HCT116 (cell line): ENCODE data around the gene SLC9A2. TPM values are rescaled to one million over a fixed set of nuclear protein-coding genes. Genes with fewer than 3 reads are reported as not detected.

Source experiments
- ATAC-seq: fragments of 200-7000 bp; cut with Tn5 transposase; 2 replicates; pipeline ENCODE4 v1.9.1; 2020; ENCODE audit warnings: mild to moderate bottlenecking, moderate library complexity
- BruUV-seq: library from RNA; stranded (reverse); fragments of 400-500 nt; replicated peaks from 2 replicates; lab custom pipeline; 2021; lab: Mats Ljungman, UMichigan
- CTCF ChIA-PET: fragments of 300-600 bp; sonication (Branson Sonifier 250); formaldehyde crosslinking; loops from one replicate; lab custom pipeline; 2021; ENCODE audit warnings: antibody characterized with exemption; lab: Charles Lee
- POLR2A ChIA-PET: fragments of 300-600, 350-600 bp; sonication (Branson Sonifier 250); formaldehyde crosslinking; loops from one replicate; lab custom pipeline; 2021; ENCODE audit warnings: antibody characterized with exemption; lab: Charles Lee
- RAD21 ChIA-PET, 2 experiments: fragments of 300-600 bp; sonication (Branson Sonifier 250); formaldehyde crosslinking; loops; one replicate each; lab custom pipeline; 2023; ENCODE audit warnings: low total read pairs in 2 of 2; ENCODE audit not compliant: uncharacterized antibody in 2 of 2, unreplicated experiment in 2 of 2, low non-redundant PET in 1 of 2; lab: Charles Lee
- DNase-seq: peaks from one replicate; pipeline ENCODE4 v3.0.0-alpha.2; 2010; ENCODE audit warnings: low read depth, low spot score
- H2AFZ ChIP-seq: fragments of 200-600 bp; shearing (Covaris generic), sonication (generic); 2 replicates; pipeline ENCODE4 v1.6.1; 2017; ENCODE audit warnings: low read depth, mixed run types, mixed read lengths, antibody characterized with exemption, low read length; ENCODE audit not compliant: poor library complexity, severe bottlenecking
- H3K27ac ChIP-seq: 2 replicates; pipeline ENCODE4 v1.5.1; 2012; ENCODE audit warnings: low read depth, low read length
- H3K27me3 ChIP-seq: fragments of 200-600 bp; sonication (generic); 2 replicates; pipeline ENCODE4 v1.6.1; 2016; ENCODE audit warnings: mixed run types, low read length, mixed read lengths; ENCODE audit not compliant: insufficient read depth
- H3K36me3 ChIP-seq, 2 experiments: fragments of 200-500 bp in 1 of 2; fragments of 200-600 bp in 1 of 2; sonication (Bioruptor generic) in 1 of 2; sonication (generic) in 1 of 2; 2 replicates each; pipeline versions ENCODE4 v1.5.1 to v1.6.1; 2014 to 2016; ENCODE audit warnings: low read length in 2 of 2, inconsistent platforms in 1 of 2, mixed read lengths in 1 of 2, mixed run types in 1 of 2; ENCODE audit not compliant: insufficient read depth in 2 of 2, control insufficient read depth in 1 of 2
- H3K4me1 ChIP-seq, 2 experiments: fragments of 200-600 bp in 1 of 2; sonication (generic) in 1 of 2; 2 replicates each; pipeline versions ENCODE4 v1.5.1 to v1.6.1; 2012 to 2017; ENCODE audit warnings: low read length in 2 of 2, inconsistent platforms in 1 of 2, mild to moderate bottlenecking in 1 of 2, mixed read lengths in 1 of 2, mixed run types in 1 of 2, moderate library complexity in 1 of 2; ENCODE audit not compliant: insufficient read depth in 2 of 2, control insufficient read depth in 1 of 2
- H3K4me2 ChIP-seq: fragments of 200-600 bp; sonication (generic); 2 replicates; pipeline ENCODE4 v1.6.1; 2017; ENCODE audit warnings: mixed run types, low read length, mixed read lengths
- H3K4me3 ChIP-seq, 2 experiments: fragments of 200-600 bp in 1 of 2; sonication (generic) in 1 of 2; replicated peaks in 1 of 2; 2 replicates each; pipeline ENCODE4 v1.5.1; 2011 to 2016; ENCODE audit warnings: low read length in 2 of 2, control low read depth in 1 of 2, low read depth in 1 of 2, mild to moderate bottlenecking in 1 of 2, mixed read lengths in 1 of 2, mixed run types in 1 of 2
- H3K79me2 ChIP-seq: fragments of 200-600 bp; sonication (generic); 2 replicates; pipeline ENCODE4 v1.6.1; 2017; ENCODE audit warnings: mild to moderate bottlenecking, mixed run types, low read length, moderate library complexity, mixed read lengths; ENCODE audit not compliant: insufficient read depth
- H3K9ac ChIP-seq: fragments of 200-600 bp; sonication (generic); 2 replicates; pipeline ENCODE4 v1.6.1; 2016; ENCODE audit warnings: low read length, mixed read lengths
- H3K9me2 ChIP-seq: fragments of 200-600 bp; sonication (generic), shearing (Covaris generic); 2 replicates; pipeline ENCODE4 v1.6.1; 2017; ENCODE audit warnings: mixed run types, mild to moderate bottlenecking, moderate library complexity; ENCODE audit not compliant: insufficient read depth
- H3K9me3 ChIP-seq, 2 experiments: fragments of 200-500 bp in 1 of 2; fragments of 200-600 bp in 1 of 2; sonication (Bioruptor generic) in 1 of 2; sonication (generic) in 1 of 2; 2 replicates each; pipeline ENCODE4 v1.6.1; 2014 to 2017; ENCODE audit warnings: low read length in 2 of 2, mixed read lengths in 2 of 2, inconsistent platforms in 1 of 2, low read depth in 1 of 2, mild to moderate bottlenecking in 1 of 2, mixed run types in 1 of 2, moderate library complexity in 1 of 2; ENCODE audit not compliant: control insufficient read depth in 1 of 2, insufficient read depth in 1 of 2
- H4K20me1 ChIP-seq: fragments of 200-600 bp; sonication (generic), shearing (Covaris generic); 2 replicates; pipeline ENCODE4 v1.6.1; 2017; ENCODE audit warnings: mixed run types, mild to moderate bottlenecking, moderate library complexity; ENCODE audit not compliant: insufficient read depth
- CBX3 ChIP-seq: IDR thresholded peaks from 2 replicates; pipeline ENCODE4 v1.6.1; 2012; ENCODE audit warnings: low read depth
- CEBPB ChIP-seq: IDR thresholded peaks from 2 replicates; pipeline ENCODE4 v1.6.1; 2012; ENCODE audit warnings: low read depth
- EGR1 ChIP-seq: IDR thresholded peaks from 2 replicates; pipeline ENCODE4 v1.6.1; 2012; ENCODE audit warnings: low read depth
- ELF1 ChIP-seq: IDR thresholded peaks from 2 replicates; pipeline ENCODE4 v1.6.1; 2012; ENCODE audit warnings: low read depth, borderline replicate concordance
- EZH2 ChIP-seq: fragments of 200-600 bp; sonication (generic); IDR thresholded peaks from 2 replicates; pipeline ENCODE4 v1.6.1; 2017; ENCODE audit warnings: antibody characterized with exemption, mixed run types
- EZH2phosphoT487 ChIP-seq: fragments of 200-600 bp; IDR thresholded peaks from 2 replicates; pipeline ENCODE4 v1.6.1; 2018; ENCODE audit warnings: antibody characterized with exemption, borderline replicate concordance
- FOSL1 ChIP-seq: IDR thresholded peaks from 2 replicates; pipeline ENCODE4 v1.6.1; 2012; ENCODE audit warnings: low read depth
- JUND ChIP-seq: IDR thresholded peaks from 2 replicates; pipeline ENCODE4 v1.6.1; 2012
- POLR2A ChIP-seq: IDR thresholded peaks from 2 replicates; pipeline ENCODE4 v1.7.0; 2011; ENCODE audit warnings: borderline replicate concordance; ENCODE audit not compliant: insufficient read depth, insufficient read length; ENCODE audit errors: extremely low read depth
- POLR2AphosphoS5 ChIP-seq: IDR thresholded peaks from 2 replicates; pipeline ENCODE4 v1.6.1; 2011; ENCODE audit warnings: mild to moderate bottlenecking, low read depth, low read length, moderate library complexity
- SIN3A ChIP-seq: IDR thresholded peaks from 2 replicates; pipeline ENCODE4 v1.6.1; 2012; ENCODE audit warnings: low read depth
- SP1 ChIP-seq: IDR thresholded peaks from 2 replicates; pipeline ENCODE4 v1.6.1; 2012; ENCODE audit warnings: low read depth
- SRF ChIP-seq: IDR thresholded peaks from 2 replicates; pipeline ENCODE4 v1.6.1; 2012; ENCODE audit warnings: low read depth
- TCF7L2 ChIP-seq: IDR thresholded peaks from 2 replicates; pipeline ENCODE4 v1.7.0; 2011; ENCODE audit warnings: borderline replicate concordance, inconsistent platforms; ENCODE audit not compliant: insufficient read depth, insufficient read length; ENCODE audit errors: extremely low read depth
- ZFX ChIP-seq: fragments of 450-650 bp; IDR thresholded peaks from 2 replicates; pipeline ENCODE4 v1.6.1; 2017
- ZNF274 ChIP-seq: fragments of 200-500 bp; sonication (Bioruptor generic); IDR thresholded peaks from 2 replicates; pipeline ENCODE4 v1.6.1; 2014; ENCODE audit warnings: mild to moderate bottlenecking, low read depth, low read length, inconsistent platforms
- intact Hi-C: fragments of 100-400 bp; cut with micrococcal nuclease; formaldehyde crosslinking; loops from 2 replicates; pipeline ENCODE4 v1.10.0; 2022
- total RNA-seq: library from RNA; stranded (reverse); gene quantifications from one replicate; pipeline ENCODE4 v1.2.1, GENCODE V29; 2021; ENCODE audit not compliant: unreplicated experiment
- TF ChIP-seq, protein P1 (sequence below): IDR thresholded peaks from 2 replicates; pipeline ENCODE4 v1.6.1; 2012
- TF ChIP-seq, protein P2 (sequence below): IDR thresholded peaks from 2 replicates; pipeline ENCODE4 v1.6.1; 2012
- TF ChIP-seq, protein P3 (sequence below), 3 experiments: fragments of 200-600 bp in 1 of 3; sonication (generic) in 1 of 3; IDR thresholded peaks in 2 of 3; conservative IDR thresholded peaks in 1 of 3; 2 replicates each; pipeline ENCODE4 v1.5.1; 2012 to 2017; ENCODE audit warnings: low read depth in 2 of 3, low read length in 2 of 3, antibody characterized with exemption in 1 of 3, borderline replicate concordance in 1 of 3, control low read depth in 1 of 3, mild to moderate bottlenecking in 1 of 3, mixed read lengths in 1 of 3, mixed run types in 1 of 3, moderate library complexity in 1 of 3; ENCODE audit not compliant: insufficient read depth in 1 of 3
- TF ChIP-seq, protein P4 (sequence below): IDR thresholded peaks from 2 replicates; pipeline ENCODE4 v1.6.1; 2012; ENCODE audit warnings: low read depth
- TF ChIP-seq, protein P5 (sequence below): IDR thresholded peaks from 2 replicates; pipeline ENCODE4 v1.6.1; 2011; ENCODE audit warnings: mild to moderate bottlenecking, low read length, moderate library complexity; ENCODE audit not compliant: insufficient replicate concordance; ENCODE audit errors: extremely low read depth

SLC9A2 gene
- total RNA-seq, 1 experiment from 2014 or later: 1.4 TPM

DNA sequence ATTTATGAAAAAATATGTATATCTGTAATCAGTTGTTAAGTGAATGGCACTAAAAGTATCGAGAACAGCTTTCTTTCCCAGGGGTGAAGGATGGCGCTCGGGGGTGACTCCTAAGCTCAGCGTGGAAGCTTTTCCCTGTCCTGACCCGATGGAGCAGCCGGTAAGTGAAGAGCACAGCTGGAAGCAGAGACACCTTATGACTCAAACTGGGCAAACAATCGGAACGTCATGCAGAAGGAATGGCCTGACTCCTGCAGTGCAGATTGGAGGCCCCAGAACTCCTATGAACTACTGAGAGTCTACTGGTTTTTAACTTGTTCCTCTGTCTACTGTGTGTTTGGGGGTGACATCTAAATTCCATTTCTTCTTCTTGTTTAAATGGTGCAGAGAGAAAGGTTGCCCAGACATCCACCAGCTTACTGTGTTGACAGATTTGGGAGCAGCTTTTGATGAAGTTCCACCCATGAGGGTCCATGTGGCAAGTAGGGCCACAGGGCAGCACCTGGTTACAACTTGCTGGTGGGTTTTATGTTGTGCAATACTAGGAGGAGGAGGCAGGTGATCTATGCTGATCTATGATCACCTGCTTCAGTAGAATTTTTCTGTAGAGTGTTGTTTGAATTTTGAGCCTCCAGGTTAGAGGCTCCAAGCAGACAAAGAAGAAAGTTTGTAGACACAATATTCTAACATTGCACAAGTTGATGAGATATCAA lies 89.7 kb downstream of the SLC9A2 start:
- no peaks in the 10 kb centered on the region for H3K9me2 ChIP-seq
- RAD21 ChIA-PET: no interaction called here
- H2AFZ ChIP-seq: peak overlapping the region; percentile 29
- H3K4me3 ChIP-seq: no peak overlapping the region
- peaks cover 12 to 15% of the 10 kb centered on the region in 2 experiments for H3K4me1 ChIP-seq
- peak; percentile 67 for DNase-seq
- intact Hi-C loops: no loop called here
- peak; percentile 98 for ATAC-seq
- no TSS peak for BruUV-seq
- TF ChIP-seq SRF (no peak), EZH2phosphoT487 (no peak), TCF7L2 (no peak), FOSL1 (peak; percentile 70), CEBPB (no peak), ELF1 (no peak), ZFX (no peak), POLR2AphosphoS5 (no peak), SIN3A (no peak), POLR2A (no peak), SP1 (peak; percentile 43), EGR1 (no peak), EZH2 (no peak), JUND (peak; percentile 61), CBX3 (peak; percentile 61), ZNF274 (no peak)
- TF ChIP-seq, protein P1, sequence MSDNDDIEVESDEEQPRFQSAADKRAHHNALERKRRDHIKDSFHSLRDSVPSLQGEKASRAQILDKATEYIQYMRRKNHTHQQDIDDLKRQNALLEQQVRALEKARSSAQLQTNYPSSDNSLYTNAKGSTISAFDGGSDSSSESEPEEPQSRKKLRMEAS: no peak
- TF ChIP-seq, protein P2, sequence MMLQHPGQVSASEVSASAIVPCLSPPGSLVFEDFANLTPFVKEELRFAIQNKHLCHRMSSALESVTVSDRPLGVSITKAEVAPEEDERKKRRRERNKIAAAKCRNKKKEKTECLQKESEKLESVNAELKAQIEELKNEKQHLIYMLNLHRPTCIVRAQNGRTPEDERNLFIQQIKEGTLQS: 0 out of 2 replicates have a peak, but pooled peaks have one; percentile 7
- TF ChIP-seq, protein P3, sequence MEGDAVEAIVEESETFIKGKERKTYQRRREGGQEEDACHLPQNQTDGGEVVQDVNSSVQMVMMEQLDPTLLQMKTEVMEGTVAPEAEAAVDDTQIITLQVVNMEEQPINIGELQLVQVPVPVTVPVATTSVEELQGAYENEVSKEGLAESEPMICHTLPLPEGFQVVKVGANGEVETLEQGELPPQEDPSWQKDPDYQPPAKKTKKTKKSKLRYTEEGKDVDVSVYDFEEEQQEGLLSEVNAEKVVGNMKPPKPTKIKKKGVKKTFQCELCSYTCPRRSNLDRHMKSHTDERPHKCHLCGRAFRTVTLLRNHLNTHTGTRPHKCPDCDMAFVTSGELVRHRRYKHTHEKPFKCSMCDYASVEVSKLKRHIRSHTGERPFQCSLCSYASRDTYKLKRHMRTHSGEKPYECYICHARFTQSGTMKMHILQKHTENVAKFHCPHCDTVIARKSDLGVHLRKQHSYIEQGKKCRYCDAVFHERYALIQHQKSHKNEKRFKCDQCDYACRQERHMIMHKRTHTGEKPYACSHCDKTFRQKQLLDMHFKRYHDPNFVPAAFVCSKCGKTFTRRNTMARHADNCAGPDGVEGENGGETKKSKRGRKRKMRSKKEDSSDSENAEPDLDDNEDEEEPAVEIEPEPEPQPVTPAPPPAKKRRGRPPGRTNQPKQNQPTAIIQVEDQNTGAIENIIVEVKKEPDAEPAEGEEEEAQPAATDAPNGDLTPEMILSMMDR (IDR thresholded peaks at IDR 0.05 in 2 of 3, conservative IDR thresholded peaks at IDR 0.05 in 1 of 3; ENCODE audit: borderline replicate concordance in 1 of 3, insufficient read depth in 1 of 3, low read depth in 2 of 3, low read length in 2 of 3): no peak
- TF ChIP-seq, protein P4, sequence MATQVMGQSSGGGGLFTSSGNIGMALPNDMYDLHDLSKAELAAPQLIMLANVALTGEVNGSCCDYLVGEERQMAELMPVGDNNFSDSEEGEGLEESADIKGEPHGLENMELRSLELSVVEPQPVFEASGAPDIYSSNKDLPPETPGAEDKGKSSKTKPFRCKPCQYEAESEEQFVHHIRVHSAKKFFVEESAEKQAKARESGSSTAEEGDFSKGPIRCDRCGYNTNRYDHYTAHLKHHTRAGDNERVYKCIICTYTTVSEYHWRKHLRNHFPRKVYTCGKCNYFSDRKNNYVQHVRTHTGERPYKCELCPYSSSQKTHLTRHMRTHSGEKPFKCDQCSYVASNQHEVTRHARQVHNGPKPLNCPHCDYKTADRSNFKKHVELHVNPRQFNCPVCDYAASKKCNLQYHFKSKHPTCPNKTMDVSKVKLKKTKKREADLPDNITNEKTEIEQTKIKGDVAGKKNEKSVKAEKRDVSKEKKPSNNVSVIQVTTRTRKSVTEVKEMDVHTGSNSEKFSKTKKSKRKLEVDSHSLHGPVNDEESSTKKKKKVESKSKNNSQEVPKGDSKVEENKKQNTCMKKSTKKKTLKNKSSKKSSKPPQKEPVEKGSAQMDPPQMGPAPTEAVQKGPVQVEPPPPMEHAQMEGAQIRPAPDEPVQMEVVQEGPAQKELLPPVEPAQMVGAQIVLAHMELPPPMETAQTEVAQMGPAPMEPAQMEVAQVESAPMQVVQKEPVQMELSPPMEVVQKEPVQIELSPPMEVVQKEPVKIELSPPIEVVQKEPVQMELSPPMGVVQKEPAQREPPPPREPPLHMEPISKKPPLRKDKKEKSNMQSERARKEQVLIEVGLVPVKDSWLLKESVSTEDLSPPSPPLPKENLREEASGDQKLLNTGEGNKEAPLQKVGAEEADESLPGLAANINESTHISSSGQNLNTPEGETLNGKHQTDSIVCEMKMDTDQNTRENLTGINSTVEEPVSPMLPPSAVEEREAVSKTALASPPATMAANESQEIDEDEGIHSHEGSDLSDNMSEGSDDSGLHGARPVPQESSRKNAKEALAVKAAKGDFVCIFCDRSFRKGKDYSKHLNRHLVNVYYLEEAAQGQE: no peak
- TF ChIP-seq, protein P5, sequence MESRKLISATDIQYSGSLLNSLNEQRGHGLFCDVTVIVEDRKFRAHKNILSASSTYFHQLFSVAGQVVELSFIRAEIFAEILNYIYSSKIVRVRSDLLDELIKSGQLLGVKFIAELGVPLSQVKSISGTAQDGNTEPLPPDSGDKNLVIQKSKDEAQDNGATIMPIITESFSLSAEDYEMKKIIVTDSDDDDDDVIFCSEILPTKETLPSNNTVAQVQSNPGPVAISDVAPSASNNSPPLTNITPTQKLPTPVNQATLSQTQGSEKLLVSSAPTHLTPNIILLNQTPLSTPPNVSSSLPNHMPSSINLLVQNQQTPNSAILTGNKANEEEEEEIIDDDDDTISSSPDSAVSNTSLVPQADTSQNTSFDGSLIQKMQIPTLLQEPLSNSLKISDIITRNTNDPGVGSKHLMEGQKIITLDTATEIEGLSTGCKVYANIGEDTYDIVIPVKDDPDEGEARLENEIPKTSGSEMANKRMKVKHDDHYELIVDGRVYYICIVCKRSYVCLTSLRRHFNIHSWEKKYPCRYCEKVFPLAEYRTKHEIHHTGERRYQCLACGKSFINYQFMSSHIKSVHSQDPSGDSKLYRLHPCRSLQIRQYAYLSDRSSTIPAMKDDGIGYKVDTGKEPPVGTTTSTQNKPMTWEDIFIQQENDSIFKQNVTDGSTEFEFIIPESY: no peak
- H4K20me1 ChIP-seq: no peaks in the 10 kb centered on the region
- POLR2A ChIA-PET: no interaction called here
- peak overlapping the region; percentile 52 for H3K4me2 ChIP-seq
- no peaks in the 10 kb centered on the region for H3K36me3 ChIP-seq
- no peak overlapping the region for H3K27ac ChIP-seq
- H3K9ac ChIP-seq: no peak overlapping the region
- CTCF ChIA-PET: interaction anchor here (0.7 kb wide), 1 partner anchor 44 kb away, joined by 4 read pairs; no protein-coding TSS in a partner anchor
- no peaks in the 10 kb centered on the region for H3K9me3 ChIP-seq
- H3K27me3 ChIP-seq: no peaks in the 10 kb centered on the region
- H3K79me2 ChIP-seq: no peaks in the 10 kb centered on the region
